K562 (cell line): Measurements from ENCODE around the gene HSD11B1L.

ENCODE experiments used
- TCF3 ChIP-seq: sonication (generic); formaldehyde crosslinking; IDR thresholded peaks from 2 replicates; pipeline ENCODE4 v1.4.0; 2020; ENCODE audit warnings: mild to moderate bottlenecking, missing genetic modification reagents
- ZNF239 ChIP-seq: fragments of 250-450 bp; sonication (Bioruptor Pico); IDR thresholded peaks from 2 replicates; pipeline ENCODE4 v1.4.0; 2020; ENCODE audit warnings: mild to moderate bottlenecking

GRCh38 chr19:5686647-5687359 lies 6.0 kb downstream of the HSD11B1L start:
- TF ChIP-seq ZNF239 (no peak), TCF3 (CRISPR knock-in tag) (peak; percentile 23; the same call in 1 of the 2 replicates)
